ENCODE results near the gene SRD5A1.

Gene SRD5A1

DNA sequence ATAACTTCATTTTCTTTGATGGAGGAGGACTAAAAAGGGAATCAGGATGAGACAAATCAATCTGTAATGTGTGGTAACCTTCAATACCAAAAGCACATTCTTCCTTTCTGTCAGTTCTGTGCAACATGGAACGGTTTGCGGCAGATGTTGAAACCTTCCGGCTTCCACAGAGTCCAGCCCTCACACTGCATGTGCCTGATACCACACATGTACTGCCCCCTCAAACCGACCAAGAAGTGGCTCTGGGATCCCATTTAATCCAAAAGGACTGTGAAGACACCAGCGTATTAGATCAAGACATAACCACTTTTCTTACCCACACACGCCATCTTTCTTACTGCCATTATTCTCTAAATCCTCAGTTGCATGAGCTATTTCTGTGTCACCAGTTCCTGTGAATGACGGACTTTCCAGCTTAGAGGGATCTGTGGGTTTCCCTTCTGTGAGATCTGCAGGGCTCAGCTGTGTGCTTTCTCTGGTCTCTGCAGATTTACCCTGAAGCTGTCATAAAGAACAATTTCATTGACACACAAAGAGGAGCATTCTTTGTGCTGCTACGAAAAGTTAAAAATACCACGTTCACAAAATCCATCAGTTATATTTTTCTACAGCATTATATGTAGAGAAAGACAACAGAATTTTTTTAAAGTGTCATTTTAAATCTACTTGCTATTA lies 26.2 kb upstream of the SRD5A1 start:
- TF ChIP-seq ESRRG (CRISPR knock-in tag; IDR thresholded peaks at IDR 0.05) (no peak), ZFP30 (CRISPR knock-in tag; IDR thresholded peaks at IDR 0.05) (no peak), TCF4 (CRISPR knock-in tag; IDR thresholded peaks at IDR 0.05; ENCODE audit: borderline replicate concordance) (no peak), ZNF70 (CRISPR knock-in tag; IDR thresholded peaks at IDR 0.05) (no peak), ISL1 (CRISPR knock-in tag; IDR thresholded peaks at IDR 0.05) (no peak), SNAI2 (CRISPR knock-in tag; IDR thresholded peaks at IDR 0.05) (no peak), OSR1 (CRISPR knock-in tag; IDR thresholded peaks at IDR 0.05) (no peak), ZNF565 (CRISPR knock-in tag; conservative IDR thresholded peaks at IDR 0.05; ENCODE audit: low read depth) (no peak), ZNF8 (CRISPR knock-in tag; IDR thresholded peaks at IDR 0.05) (no peak), RARB (CRISPR knock-in tag; IDR thresholded peaks at IDR 0.05) (no peak), TOX (CRISPR knock-in tag; IDR thresholded peaks at IDR 0.05; ENCODE audit: borderline replicate concordance) (no peak), ZFP3 (CRISPR knock-in tag; IDR thresholded peaks at IDR 0.05) (no peak), ZC3H10 (CRISPR knock-in tag; IDR thresholded peaks at IDR 0.05) (no peak), ARNTL (CRISPR knock-in tag; IDR thresholded peaks at IDR 0.05; ENCODE audit: borderline replicate concordance, low read depth) (no peak)
- TF ChIP-seq, protein P1, sequence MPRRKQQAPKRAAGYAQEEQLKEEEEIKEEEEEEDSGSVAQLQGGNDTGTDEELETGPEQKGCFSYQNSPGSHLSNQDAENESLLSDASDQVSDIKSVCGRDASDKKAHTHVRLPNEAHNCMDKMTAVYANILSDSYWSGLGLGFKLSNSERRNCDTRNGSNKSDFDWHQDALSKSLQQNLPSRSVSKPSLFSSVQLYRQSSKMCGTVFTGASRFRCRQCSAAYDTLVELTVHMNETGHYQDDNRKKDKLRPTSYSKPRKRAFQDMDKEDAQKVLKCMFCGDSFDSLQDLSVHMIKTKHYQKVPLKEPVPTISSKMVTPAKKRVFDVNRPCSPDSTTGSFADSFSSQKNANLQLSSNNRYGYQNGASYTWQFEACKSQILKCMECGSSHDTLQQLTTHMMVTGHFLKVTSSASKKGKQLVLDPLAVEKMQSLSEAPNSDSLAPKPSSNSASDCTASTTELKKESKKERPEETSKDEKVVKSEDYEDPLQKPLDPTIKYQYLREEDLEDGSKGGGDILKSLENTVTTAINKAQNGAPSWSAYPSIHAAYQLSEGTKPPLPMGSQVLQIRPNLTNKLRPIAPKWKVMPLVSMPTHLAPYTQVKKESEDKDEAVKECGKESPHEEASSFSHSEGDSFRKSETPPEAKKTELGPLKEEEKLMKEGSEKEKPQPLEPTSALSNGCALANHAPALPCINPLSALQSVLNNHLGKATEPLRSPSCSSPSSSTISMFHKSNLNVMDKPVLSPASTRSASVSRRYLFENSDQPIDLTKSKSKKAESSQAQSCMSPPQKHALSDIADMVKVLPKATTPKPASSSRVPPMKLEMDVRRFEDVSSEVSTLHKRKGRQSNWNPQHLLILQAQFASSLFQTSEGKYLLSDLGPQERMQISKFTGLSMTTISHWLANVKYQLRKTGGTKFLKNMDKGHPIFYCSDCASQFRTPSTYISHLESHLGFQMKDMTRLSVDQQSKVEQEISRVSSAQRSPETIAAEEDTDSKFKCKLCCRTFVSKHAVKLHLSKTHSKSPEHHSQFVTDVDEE (CRISPR knock-in tag; IDR thresholded peaks at IDR 0.05): no peak
- TF ChIP-seq, protein P2, sequence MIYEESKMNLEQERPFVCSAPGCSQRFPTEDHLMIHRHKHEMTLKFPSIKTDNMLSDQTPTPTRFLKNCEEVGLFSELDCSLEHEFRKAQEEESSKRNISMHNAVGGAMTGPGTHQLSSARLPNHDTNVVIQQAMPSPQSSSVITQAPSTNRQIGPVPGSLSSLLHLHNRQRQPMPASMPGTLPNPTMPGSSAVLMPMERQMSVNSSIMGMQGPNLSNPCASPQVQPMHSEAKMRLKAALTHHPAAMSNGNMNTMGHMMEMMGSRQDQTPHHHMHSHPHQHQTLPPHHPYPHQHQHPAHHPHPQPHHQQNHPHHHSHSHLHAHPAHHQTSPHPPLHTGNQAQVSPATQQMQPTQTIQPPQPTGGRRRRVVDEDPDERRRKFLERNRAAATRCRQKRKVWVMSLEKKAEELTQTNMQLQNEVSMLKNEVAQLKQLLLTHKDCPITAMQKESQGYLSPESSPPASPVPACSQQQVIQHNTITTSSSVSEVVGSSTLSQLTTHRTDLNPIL (CRISPR knock-in tag; IDR thresholded peaks at IDR 0.05; ENCODE audit: low read depth): no peak
- TF ChIP-seq, protein P3, sequence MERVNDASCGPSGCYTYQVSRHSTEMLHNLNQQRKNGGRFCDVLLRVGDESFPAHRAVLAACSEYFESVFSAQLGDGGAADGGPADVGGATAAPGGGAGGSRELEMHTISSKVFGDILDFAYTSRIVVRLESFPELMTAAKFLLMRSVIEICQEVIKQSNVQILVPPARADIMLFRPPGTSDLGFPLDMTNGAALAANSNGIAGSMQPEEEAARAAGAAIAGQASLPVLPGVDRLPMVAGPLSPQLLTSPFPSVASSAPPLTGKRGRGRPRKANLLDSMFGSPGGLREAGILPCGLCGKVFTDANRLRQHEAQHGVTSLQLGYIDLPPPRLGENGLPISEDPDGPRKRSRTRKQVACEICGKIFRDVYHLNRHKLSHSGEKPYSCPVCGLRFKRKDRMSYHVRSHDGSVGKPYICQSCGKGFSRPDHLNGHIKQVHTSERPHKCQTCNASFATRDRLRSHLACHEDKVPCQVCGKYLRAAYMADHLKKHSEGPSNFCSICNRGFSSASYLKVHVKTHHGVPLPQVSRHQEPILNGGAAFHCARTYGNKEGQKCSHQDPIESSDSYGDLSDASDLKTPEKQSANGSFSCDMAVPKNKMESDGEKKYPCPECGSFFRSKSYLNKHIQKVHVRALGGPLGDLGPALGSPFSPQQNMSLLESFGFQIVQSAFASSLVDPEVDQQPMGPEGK (CRISPR knock-in tag; IDR thresholded peaks at IDR 0.05; ENCODE audit: borderline replicate concordance): no peak
- TF ChIP-seq, protein P4, sequence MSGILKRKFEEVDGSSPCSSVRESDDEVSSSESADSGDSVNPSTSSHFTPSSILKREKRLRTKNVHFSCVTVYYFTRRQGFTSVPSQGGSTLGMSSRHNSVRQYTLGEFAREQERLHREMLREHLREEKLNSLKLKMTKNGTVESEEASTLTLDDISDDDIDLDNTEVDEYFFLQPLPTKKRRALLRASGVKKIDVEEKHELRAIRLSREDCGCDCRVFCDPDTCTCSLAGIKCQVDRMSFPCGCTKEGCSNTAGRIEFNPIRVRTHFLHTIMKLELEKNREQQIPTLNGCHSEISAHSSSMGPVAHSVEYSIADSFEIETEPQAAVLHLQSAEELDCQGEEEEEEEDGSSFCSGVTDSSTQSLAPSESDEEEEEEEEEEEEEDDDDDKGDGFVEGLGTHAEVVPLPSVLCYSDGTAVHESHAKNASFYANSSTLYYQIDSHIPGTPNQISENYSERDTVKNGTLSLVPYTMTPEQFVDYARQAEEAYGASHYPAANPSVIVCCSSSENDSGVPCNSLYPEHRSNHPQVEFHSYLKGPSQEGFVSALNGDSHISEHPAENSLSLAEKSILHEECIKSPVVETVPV (CRISPR knock-in tag; IDR thresholded peaks at IDR 0.05): no peak
- TF ChIP-seq, protein P5, sequence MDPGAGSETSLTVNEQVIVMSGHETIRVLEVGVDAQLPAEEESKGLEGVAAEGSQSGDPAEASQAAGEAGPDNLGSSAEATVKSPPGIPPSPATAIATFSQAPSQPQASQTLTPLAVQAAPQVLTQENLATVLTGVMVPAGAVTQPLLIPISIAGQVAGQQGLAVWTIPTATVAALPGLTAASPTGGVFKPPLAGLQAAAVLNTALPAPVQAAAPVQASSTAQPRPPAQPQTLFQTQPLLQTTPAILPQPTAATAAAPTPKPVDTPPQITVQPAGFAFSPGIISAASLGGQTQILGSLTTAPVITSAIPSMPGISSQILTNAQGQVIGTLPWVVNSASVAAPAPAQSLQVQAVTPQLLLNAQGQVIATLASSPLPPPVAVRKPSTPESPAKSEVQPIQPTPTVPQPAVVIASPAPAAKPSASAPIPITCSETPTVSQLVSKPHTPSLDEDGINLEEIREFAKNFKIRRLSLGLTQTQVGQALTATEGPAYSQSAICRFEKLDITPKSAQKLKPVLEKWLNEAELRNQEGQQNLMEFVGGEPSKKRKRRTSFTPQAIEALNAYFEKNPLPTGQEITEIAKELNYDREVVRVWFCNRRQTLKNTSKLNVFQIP (CRISPR knock-in tag; IDR thresholded peaks at IDR 0.05; ENCODE audit: borderline replicate concordance, low read depth): no peak
- ATAC-seq: no peak

DNA sequence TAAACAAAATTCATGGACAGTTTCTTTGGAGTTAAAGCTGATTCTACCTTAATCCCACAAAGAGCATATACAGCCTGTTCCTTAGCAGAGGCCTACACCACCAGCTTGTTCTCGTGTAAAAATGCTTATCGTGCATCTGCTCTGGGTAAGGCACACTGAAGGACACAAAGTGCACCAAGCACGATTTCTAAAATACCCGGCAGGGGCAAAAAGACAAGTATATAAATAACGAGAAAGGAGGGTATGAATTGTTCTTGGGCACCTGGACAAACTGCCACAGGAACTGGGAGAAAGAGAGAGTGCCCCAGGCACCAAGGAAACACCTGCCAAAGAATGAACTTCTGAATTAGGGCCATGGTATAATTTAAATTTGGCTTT lies 25.7 kb upstream of the SRD5A1 start:
- no peak for TF ChIP-seq ZNF70 (CRISPR knock-in tag; IDR thresholded peaks at IDR 0.05)
- TF ChIP-seq, protein P3 (CRISPR knock-in tag; IDR thresholded peaks at IDR 0.05; ENCODE audit: borderline replicate concordance): no peak
- ATAC-seq: no peak

Measured in SK-N-SH treated with all-trans-retinoic acid at 6 μM for 48 hours (cell line).